ENCODE measurements around the gene FOXD4L4.
"Not testable (repeated sequence)": the region's sequence is repeated elsewhere in the genome, so short reads cannot be mapped to it uniquely, and the experiment has no call there.

DNA sequence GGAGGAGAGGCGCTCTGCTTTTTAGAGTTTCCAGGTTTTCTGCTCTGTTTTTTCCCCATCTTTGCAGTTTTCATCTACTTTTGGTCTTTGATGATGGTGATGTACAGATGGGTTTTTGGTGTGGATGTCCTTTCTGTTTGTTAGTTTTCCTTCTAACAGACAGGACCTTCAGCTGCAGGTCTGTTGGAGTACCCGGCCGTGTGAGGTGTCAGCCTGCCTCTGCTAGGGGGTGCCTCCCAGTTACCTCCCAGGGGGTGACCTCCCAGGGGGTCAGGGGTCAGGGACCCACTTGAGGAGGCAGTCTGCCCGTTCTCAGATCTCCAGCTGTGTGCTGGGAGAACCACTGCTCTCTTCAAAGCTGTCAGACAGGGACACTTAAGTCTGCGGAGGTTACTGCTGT, 22.5 kb upstream of the FOXD4L4 start:
- TF ChIP-seq, protein P1, sequence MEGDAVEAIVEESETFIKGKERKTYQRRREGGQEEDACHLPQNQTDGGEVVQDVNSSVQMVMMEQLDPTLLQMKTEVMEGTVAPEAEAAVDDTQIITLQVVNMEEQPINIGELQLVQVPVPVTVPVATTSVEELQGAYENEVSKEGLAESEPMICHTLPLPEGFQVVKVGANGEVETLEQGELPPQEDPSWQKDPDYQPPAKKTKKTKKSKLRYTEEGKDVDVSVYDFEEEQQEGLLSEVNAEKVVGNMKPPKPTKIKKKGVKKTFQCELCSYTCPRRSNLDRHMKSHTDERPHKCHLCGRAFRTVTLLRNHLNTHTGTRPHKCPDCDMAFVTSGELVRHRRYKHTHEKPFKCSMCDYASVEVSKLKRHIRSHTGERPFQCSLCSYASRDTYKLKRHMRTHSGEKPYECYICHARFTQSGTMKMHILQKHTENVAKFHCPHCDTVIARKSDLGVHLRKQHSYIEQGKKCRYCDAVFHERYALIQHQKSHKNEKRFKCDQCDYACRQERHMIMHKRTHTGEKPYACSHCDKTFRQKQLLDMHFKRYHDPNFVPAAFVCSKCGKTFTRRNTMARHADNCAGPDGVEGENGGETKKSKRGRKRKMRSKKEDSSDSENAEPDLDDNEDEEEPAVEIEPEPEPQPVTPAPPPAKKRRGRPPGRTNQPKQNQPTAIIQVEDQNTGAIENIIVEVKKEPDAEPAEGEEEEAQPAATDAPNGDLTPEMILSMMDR (IDR thresholded peaks at IDR 0.05): not testable (repeated sequence)
- not testable (repeated sequence) for TF ChIP-seq ATF6 (CRISPR knock-in tag; IDR thresholded peaks at IDR 0.05); ZNF396 (CRISPR knock-in tag; IDR thresholded peaks at IDR 0.05; ENCODE audit: borderline replicate concordance); RORB (CRISPR knock-in tag; IDR thresholded peaks at IDR 0.05); CREM (CRISPR knock-in tag; IDR thresholded peaks at IDR 0.05); GABPB1 (CRISPR knock-in tag; IDR thresholded peaks at IDR 0.05); ZBTB21 (CRISPR knock-in tag; IDR thresholded peaks at IDR 0.05; ENCODE audit: borderline replicate concordance)
- TF ChIP-seq, protein P2, sequence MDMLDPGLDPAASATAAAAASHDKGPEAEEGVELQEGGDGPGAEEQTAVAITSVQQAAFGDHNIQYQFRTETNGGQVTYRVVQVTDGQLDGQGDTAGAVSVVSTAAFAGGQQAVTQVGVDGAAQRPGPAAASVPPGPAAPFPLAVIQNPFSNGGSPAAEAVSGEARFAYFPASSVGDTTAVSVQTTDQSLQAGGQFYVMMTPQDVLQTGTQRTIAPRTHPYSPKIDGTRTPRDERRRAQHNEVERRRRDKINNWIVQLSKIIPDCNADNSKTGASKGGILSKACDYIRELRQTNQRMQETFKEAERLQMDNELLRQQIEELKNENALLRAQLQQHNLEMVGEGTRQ (CRISPR knock-in tag; IDR thresholded peaks at IDR 0.05): not testable (repeated sequence)
- TF ChIP-seq, protein P3, sequence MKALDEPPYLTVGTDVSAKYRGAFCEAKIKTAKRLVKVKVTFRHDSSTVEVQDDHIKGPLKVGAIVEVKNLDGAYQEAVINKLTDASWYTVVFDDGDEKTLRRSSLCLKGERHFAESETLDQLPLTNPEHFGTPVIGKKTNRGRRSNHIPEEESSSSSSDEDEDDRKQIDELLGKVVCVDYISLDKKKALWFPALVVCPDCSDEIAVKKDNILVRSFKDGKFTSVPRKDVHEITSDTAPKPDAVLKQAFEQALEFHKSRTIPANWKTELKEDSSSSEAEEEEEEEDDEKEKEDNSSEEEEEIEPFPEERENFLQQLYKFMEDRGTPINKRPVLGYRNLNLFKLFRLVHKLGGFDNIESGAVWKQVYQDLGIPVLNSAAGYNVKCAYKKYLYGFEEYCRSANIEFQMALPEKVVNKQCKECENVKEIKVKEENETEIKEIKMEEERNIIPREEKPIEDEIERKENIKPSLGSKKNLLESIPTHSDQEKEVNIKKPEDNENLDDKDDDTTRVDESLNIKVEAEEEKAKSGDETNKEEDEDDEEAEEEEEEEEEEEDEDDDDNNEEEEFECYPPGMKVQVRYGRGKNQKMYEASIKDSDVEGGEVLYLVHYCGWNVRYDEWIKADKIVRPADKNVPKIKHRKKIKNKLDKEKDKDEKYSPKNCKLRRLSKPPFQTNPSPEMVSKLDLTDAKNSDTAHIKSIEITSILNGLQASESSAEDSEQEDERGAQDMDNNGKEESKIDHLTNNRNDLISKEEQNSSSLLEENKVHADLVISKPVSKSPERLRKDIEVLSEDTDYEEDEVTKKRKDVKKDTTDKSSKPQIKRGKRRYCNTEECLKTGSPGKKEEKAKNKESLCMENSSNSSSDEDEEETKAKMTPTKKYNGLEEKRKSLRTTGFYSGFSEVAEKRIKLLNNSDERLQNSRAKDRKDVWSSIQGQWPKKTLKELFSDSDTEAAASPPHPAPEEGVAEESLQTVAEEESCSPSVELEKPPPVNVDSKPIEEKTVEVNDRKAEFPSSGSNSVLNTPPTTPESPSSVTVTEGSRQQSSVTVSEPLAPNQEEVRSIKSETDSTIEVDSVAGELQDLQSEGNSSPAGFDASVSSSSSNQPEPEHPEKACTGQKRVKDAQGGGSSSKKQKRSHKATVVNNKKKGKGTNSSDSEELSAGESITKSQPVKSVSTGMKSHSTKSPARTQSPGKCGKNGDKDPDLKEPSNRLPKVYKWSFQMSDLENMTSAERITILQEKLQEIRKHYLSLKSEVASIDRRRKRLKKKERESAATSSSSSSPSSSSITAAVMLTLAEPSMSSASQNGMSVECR (CRISPR knock-in tag; IDR thresholded peaks at IDR 0.05; ENCODE audit: borderline replicate concordance): not testable (repeated sequence)

Measured in WTC11 (cell line).